Measurements from ENCODE around the gene TXLNA. TPM values are rescaled to one million over a fixed set of nuclear protein-coding genes. Genes with fewer than 3 reads are reported as not detected.

TXLNA gene
- total RNA-seq, 1 experiment from 2014 or later, result 67.3 TPM

DNA sequence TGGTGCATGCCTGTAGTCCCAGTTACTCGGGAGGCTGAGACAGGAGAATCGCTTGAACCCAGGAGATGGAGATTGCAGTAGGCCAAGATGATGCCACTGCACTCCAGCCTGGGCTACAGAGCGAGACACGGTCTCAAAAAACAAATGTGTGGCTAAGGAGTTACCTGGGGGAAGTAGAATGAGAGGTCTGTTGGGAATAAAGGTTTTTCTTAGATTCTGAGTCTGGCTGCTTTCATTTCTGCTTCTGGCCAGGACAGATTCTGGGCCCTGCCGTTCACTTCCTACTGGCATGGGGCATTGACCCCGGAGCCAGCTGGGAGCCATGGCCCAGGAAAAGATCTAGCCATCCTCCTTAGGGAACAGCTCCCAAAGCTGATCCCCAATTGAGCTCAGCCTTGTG, 29.0 kb downstream of the TXLNA start:
- H4K20me1 ChIP-seq (ENCODE audit: control insufficient read depth, insufficient read depth, insufficient read length), result no peaks in the 10 kb centered on the region

More for the DNA sequence above, 29.0 kb downstream of the TXLNA start:
- no CpG with 5 or more reads among the region's 6 CpGs for WGBS (ENCODE audit: extremely low coverage, insufficient read length, low lambda C conversion rate)
- Histone ChIP-seq H3K4me1 (ENCODE audit: insufficient read depth, low read length) (peaks cover 4% of the 10 kb centered on the region; the same call in 1 of the 2 replicates), H2BK12ac (ENCODE audit: insufficient read length, low read depth, low read length) (no peak overlapping the region), H3K23ac (ENCODE audit: insufficient read length, low read depth, low read length) (no peak overlapping the region), H3K23me2 (ENCODE audit: insufficient read length, low read depth, low read length, poor library complexity, severe bottlenecking) (peaks cover 10% of the 10 kb centered on the region), H3K79me1 (ENCODE audit: insufficient read depth, low read depth, low read length, poor library complexity, severe bottlenecking) (no peaks in the 10 kb centered on the region), H2AFZ (ENCODE audit: low read length) (no peak overlapping the region), H3K9ac (ENCODE audit: extremely low read depth, insufficient read length, low read length) (no peak overlapping the region), H4K8ac (replicated peaks; ENCODE audit: insufficient read length, low read depth, low read length) (no peak overlapping the region), H3K56ac (ENCODE audit: insufficient read length, low read depth, low read length) (no peak overlapping the region), H3K9me3 (ENCODE audit: control insufficient read depth, low read depth, low read length) (no peaks in the 10 kb centered on the region), H2BK120ac (ENCODE audit: low read depth, low read length, poor library complexity, severe bottlenecking) (no peak overlapping the region), H3K18ac (ENCODE audit: insufficient read length, low read depth, low read length) (no peak overlapping the region), H3K27ac (ENCODE audit: insufficient read length, low read depth, low read length) (no peak overlapping the region), H3K79me2 (ENCODE audit: insufficient read depth, low read length) (no peaks in the 10 kb centered on the region), H2BK15ac (ENCODE audit: low read depth, low read length) (no peak overlapping the region), H3T11ph (ENCODE audit: low read length) (no peak overlapping the region), H4K5ac (ENCODE audit: insufficient read length, low read depth, low read length) (no peak overlapping the region), H3K14ac (ENCODE audit: insufficient read depth, low read length) (no peak overlapping the region), H4K91ac (ENCODE audit: insufficient read length, low read depth, low read length) (no peak overlapping the region), H2AK5ac (ENCODE audit: insufficient read length, low read length) (no peak overlapping the region), H3K4ac (ENCODE audit: low read depth, low read length) (no peak overlapping the region), H3K27me3 (ENCODE audit: insufficient read depth, low read length) (no peaks in the 10 kb centered on the region; the same call in 1 of the 2 replicates), H2BK5ac (ENCODE audit: insufficient read length, low read length) (no peak overlapping the region), H2BK20ac (ENCODE audit: low read depth, low read length, poor library complexity, severe bottlenecking) (no peak overlapping the region), H3K4me2 (ENCODE audit: insufficient read depth, insufficient read length, low read length) (no peak overlapping the region)
- Mint-ChIP-seq H3K4me3 (no peak overlapping the region), H3K4me1 (peaks cover 8 to 11% of the 10 kb centered on the region in 2 experiments), H3K27me3 (ENCODE audit: low read depth) (peaks cover 14% of the 10 kb centered on the region), H3K27ac (no peak overlapping the region), H3K36me3 (ENCODE audit: insufficient read depth in 1 of 3, low read depth in 3 of 3) (peaks cover 0 to 14% (median 11%) of the 10 kb centered on the region in 3 experiments; a peak in 5 of 7 replicates), H3K9me3 (no peaks in the 10 kb centered on the region)
- no peak for DNase-seq
- TF ChIP-seq, protein P1, sequence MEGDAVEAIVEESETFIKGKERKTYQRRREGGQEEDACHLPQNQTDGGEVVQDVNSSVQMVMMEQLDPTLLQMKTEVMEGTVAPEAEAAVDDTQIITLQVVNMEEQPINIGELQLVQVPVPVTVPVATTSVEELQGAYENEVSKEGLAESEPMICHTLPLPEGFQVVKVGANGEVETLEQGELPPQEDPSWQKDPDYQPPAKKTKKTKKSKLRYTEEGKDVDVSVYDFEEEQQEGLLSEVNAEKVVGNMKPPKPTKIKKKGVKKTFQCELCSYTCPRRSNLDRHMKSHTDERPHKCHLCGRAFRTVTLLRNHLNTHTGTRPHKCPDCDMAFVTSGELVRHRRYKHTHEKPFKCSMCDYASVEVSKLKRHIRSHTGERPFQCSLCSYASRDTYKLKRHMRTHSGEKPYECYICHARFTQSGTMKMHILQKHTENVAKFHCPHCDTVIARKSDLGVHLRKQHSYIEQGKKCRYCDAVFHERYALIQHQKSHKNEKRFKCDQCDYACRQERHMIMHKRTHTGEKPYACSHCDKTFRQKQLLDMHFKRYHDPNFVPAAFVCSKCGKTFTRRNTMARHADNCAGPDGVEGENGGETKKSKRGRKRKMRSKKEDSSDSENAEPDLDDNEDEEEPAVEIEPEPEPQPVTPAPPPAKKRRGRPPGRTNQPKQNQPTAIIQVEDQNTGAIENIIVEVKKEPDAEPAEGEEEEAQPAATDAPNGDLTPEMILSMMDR (conservative IDR thresholded peaks at IDR 0.05), result no peak

Measured in H9 (cell line).